ENCODE results near the gene IL3.

GRCh38 chr5:132030610-132031009 is 29.8 kb upstream of the IL3 start:
- no peak for TF ChIP-seq CTCF (IDR thresholded peaks at IDR 0.05; ENCODE audit: low read depth, low read length, poor library complexity, severe bottlenecking)
- no peak for TF ChIP-seq EZH2phosphoT487 (IDR thresholded peaks at IDR 0.05; ENCODE audit: borderline replicate concordance, low read length)
